GM21360 (cell line): ENCODE data around the gene GREM1.

ENCODE experiments used
- ATAC-seq: cut with Tn5 transposase; IDR thresholded peaks from one replicate; pipeline ENCODE4 v1.9.1; 2021; ENCODE audit warnings: mild to moderate bottlenecking, moderate library complexity; ENCODE audit not compliant: unreplicated experiment

Gene GREM1

DNA sequence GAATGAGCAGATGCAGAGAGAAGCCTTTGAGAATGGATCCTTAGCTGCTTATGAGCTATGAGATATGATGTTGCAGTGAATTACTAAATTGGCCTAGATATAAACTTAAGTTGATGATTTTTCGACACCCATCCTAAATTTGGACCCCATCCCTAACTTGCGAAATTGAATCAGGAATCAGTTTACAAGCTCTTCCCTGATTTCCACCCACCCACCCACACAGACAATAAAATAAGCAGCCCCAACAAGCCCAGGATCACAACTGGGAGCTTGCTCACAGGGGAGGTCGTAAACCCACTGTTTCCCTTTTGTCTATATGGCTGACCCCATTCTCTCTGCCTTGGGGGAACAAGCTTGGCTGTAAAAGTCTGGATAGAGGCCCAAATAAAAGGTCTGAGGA lies 57.3 kb downstream of the GREM1 start:
- no peak for ATAC-seq

DNA sequence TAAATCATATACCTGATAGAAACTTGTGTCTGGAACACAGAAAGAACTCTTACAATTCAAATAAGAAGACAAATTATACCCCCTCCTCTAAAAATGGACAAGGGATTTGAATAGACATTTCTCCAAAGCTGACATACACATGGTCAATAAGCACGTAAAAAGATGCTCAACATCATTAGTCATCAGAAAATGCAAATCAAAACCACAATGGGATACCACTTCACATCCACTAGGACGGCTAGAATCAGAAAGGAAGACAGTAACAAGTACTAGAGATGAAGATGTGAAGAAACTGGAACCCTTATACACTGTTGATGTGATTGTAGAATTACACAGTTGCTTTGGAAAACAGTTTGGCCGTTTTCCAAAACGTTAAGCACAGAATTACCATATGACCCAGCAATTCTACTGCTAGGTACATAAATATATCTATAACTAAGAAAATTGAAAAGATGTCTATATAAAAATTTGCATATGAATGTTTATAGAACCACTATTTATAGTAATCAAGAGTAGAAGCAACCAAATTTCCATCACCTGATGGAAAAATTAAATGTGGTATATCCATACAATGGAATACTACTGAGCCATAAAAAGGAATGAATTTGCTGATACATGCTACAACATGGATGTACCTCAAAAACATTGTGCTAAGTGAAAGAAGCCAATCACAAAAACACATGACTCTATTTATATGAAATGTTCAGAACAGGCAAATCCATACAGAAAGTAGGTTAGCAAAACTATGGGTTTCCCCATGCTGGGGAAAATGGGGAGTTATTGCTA lies 60.8 kb downstream of the GREM1 start:
- no peak for ATAC-seq

DNA sequence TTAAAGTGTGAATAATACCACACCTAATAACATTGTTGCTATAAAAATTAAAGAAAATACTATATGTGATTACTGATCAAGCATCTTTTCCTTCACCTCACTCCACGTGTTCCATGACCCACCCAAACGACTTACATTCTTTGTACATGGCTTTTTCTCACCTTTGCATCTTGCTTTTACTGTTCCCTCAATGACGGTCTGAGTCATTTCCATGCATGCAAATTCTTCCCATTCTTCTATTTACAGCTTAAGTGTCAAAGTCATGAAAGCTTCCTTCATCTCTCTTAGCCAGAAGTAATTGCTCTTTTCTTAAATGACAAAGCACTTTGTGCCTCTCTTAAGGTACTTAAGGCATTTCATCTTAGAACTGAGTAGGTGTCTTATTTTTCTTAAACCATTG lies 64.0 kb downstream of the GREM1 start:
- no peak for ATAC-seq

- no peak for ATAC-seq
Measured at GRCh38 chr15:32784581-32784980, 66.8 kb downstream of the GREM1 start.

- ATAC-seq: no peak
Measured at GRCh38 chr15:32786906-32787305, 69.1 kb downstream of the GREM1 start.

DNA sequence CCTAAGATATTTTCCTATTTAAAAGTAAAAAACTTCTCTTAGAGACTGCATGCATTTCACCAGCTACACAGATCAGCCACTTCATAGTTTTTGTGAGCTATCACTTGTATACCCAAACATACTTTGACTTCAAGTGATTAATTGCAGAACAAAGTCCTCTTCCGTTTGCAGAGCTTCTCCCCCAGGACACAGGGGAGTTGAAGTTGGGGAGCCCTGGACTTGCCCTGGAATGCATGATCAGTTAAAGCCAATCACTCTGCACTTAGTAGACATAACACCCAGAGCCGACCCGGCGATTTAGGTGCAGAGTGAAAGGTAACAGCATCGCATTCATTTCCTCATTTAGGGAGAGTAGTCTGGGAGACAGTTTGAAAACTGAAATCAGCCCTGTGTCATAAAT lies 70.1 kb downstream of the GREM1 start:
- ATAC-seq: no peak

DNA sequence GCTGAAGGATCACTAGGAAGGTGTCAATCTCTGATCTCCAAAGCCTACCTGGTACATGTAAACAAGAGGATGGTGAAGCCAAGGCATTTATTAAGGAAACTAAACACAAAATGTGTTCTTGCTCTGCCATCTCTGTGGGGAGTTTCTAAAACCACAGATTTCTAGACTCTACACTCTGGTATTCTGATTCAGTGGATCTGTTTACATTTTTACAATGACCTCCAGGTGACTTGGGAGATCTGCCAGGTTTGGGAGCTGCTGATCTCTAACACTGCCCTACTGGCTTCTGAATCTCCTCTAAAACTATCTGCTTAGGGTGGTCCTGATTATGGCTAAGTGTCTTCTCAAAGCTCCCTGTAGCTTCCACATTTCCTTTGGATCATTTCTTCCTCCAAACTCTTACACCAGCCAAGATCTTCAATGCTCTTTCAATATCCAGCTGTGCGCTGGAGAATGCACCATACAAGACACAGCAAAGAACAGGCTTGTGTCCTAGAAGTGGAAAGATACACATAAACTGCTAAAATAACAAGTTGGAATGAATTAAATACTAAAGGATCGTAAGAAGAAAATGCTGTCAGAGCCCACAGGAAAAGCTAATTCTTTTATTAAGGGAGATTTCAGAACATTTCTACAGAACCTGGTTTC lies 72.7 kb downstream of the GREM1 start:
- no peak for ATAC-seq

GRCh38 chr15:32792436-32792835 lies 74.6 kb downstream of the GREM1 start:
- ATAC-seq: no peak
